ENCODE results near the gene DHRS7B. TPM values are rescaled to one million over a fixed set of nuclear protein-coding genes. Genes with fewer than 3 reads are reported as not detected.
"Not testable (repeated sequence)": the region's sequence is repeated elsewhere in the genome, so short reads cannot be mapped to it uniquely, and the experiment has no call there.

DHRS7B gene
- total RNA-seq, 1 experiment from 2014 or later = 20.8 TPM

DNA sequence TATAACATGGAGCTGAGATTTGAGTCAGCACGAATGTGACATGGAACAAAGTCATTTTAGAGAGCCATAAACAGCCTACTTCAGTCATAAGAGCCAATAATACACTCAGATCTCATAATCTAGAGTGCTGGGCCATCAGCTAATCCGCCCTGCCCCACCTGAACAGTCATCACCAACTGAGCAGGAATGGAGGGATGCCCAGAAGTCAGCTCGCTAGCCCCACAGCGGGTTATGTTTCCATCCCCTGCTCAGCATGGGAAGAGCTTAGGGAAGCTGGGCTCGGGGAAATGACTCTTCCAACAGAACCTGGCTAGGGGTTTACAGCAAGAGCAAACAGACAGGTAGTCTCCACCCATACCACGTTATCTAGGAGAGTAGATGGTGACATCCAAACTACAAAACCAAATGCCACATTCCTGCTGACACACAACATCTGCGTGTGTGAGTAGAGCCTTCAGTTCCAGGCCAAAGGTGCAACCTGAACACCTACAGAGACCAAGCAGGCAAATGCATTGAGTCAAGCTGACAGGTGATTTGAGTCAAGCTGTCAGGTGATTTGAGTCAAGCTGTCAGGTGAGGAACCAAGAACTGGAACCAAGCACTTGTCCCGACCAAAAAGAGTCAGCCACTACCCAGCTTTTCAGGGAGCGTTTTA is 85.2 kb downstream of the DHRS7B start:
- no peak overlapping the region for H3K27ac ChIP-seq

DNA sequence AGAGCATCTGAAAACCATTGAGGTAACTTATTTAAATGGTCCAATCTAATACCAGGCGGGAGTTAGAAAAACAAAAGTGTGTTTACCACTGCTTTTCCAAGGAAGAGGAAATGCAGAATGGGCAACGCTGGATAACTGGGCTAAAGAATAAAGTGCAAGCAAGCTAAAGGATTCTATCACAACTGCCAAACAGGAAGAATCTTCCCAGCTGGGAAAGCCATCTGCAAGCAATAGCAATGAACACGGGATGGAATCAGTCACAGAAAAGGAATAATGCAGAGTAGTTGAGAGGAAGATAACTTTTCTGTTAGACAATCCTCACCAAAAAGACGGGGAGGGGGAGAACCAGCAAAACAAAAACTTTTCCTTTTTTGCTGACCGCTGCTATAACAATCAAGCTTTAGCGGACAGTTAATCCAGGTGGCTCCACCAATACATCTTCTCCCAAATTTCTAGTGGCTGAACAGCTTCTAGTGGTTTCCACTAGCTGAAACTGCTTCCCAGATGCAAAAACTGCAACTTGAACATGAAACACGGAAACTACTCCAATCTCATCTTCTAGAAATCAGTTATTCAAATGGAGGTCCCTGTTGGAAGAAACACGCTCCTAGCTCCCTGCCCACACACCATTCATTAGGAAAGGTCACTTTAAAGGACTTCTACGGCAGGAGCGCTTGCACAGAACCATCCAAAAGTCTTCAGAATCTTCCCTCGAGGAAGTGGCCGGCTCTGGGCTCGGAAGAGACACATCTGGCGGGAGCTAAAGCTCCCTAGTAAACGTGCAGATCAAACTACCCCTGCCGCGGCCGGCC is 86.3 kb downstream of the DHRS7B start:
- Histone ChIP-seq H3K27ac (peak overlapping the region; percentile 91), H3K9me3 (replicated peaks) (no peaks in the 10 kb centered on the region), H3K4me1 (peaks cover 11% of the 10 kb centered on the region), H3K4me3 (peak overlapping the region; percentile 93), H3K36me3 (peaks cover 34% of the 10 kb centered on the region), H3K27me3 (no peaks in the 10 kb centered on the region)
- no peak for DNase-seq

More for the DNA sequence above, 85.2 kb downstream of the DHRS7B start:
- H3K4me3 ChIP-seq = no peak overlapping the region
- peaks cover 45% of the 10 kb centered on the region for H3K36me3 ChIP-seq
- H3K9me3 ChIP-seq (replicated peaks) = no peaks in the 10 kb centered on the region
- DNase-seq = no peak
- H3K4me1 ChIP-seq = peaks cover 11% of the 10 kb centered on the region
- H3K27me3 ChIP-seq = no peaks in the 10 kb centered on the region

DNA sequence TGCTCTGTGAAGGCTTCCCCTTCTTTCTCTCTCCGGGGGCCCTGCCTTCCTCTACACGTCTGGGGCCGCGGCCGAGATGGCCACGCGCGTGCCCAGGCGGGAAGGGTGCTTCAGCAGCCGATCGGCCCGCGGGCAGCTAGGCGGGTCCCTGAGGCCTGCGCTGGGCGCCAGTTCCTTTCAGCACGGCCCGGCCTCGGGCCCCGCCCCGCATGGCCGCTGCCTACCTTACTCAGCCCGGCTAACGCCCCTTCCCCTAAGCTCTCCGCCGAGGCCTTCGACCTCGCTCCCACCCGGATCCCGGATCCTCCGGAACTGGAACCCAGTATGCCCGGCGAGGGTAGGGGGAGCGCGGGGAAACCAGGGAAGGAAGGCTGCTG is 86.9 kb downstream of the DHRS7B start:
- DNase-seq = peak; percentile 83 to 84
- Histone ChIP-seq H3K4me3 (peak overlapping the region; percentile 93), H3K4me1 (peaks cover 11% of the 10 kb centered on the region), H3K9me3 (replicated peaks) (no peaks in the 10 kb centered on the region), H3K27me3 (no peaks in the 10 kb centered on the region), H3K27ac (peak overlapping the region; percentile 91), H3K36me3 (peaks cover 28% of the 10 kb centered on the region)

DNA sequence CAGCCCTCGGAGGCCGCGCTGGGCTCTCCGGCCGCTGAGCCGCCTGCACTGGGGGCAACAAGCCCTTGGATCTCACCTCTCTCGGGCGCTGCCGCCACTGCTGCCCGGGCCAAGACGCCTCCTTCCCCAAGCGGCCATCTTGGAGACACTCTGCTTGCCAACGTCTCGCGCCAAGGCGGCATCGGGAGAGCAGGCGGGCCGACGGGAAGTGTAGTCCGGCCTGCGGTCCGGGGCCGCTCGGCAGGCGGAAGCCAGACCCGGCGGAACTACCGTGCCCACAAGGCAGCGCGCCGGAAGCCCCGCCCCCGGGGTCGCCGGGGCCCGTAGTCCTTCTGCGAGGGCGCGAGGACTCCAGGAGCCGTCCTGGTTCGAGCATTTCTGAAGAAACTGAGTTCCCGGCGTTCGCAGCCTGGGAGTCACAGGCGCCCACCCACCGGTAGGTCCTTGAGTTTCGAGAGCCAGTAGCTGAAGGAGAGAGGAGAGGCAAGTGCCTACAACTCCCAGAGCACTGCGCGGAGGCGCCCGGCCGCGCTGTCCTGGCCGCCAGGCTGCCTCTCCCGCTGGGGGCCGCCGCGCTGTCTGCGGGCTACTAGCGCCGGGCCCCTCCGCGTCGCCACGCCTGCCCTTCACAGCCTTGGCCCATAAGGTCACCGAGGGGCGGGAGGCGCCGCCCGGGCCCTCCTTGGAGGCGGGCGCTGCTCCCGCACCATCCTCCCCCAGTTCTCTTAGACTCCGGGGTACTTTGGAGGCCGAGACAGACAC is 87.4 kb downstream of the DHRS7B start, which contains the start of gene TMEM11:
TMEM11 (minus strand) TSS at position 147 of the 762 bp plus-strand sequence; CDS start at position 138, 9 bp downstream.
- DNase-seq = peak; percentile 100
- H3K4me1 ChIP-seq = peaks cover 11% of the 10 kb centered on the region

DNA sequence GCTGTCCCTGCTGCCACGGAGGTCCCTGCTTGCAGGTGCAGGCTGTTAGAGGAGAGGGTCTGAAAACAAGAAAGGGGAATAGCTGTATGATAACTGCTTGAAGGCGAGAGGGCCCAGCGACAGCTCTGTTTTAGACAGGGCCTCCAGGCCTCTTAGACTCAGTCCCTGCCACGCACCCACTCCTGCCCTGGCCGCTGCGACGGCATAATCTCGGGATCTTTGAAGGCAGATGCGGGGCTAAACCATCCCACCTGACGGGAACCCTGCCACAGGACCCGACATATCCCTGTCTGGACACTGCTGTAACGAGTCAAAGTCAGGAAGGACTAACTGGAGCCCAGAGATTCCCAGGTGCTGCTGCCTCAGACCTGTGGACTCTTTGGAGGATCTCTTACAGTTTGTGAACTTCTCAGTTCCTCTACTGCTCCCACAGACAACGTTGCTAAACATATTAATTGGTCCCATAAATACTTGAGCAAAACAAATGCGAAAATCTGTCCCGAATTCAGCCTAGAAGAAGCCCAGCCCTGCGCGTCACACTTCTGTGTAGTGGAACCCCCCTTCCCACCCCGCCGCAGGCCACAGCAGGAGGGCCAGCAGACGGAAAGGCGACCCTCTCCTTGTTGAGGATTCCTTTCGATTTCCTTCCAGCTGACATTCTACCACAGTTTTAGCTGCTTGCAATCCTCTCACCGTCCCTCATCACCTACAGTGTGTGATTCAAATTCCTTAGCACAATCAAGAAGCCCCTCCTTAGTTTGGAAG is 88.2 kb downstream of the DHRS7B start:
- peak overlapping the region; percentile 91 for H3K27ac ChIP-seq
- peaks cover 16% of the 10 kb centered on the region for H3K36me3 ChIP-seq
- peaks cover 11% of the 10 kb centered on the region for H3K4me1 ChIP-seq
- H3K9me3 ChIP-seq (replicated peaks) = no peaks in the 10 kb centered on the region
- H3K4me3 ChIP-seq = peak overlapping the region; percentile 93
- no peaks in the 10 kb centered on the region for H3K27me3 ChIP-seq
- peak; percentile 49 to 56 for DNase-seq

More for the DNA sequence above, 87.4 kb downstream of the DHRS7B start, which contains the start of gene TMEM11:
- Histone ChIP-seq H3K27me3 (no peaks in the 10 kb centered on the region), H3K36me3 (peaks cover 22% of the 10 kb centered on the region), H3K9me3 (replicated peaks) (no peaks in the 10 kb centered on the region), H3K4me3 (peak within 1 kb of the TSS; percentile 93), H3K27ac (peak within 1 kb of the TSS; percentile 91)

DNA sequence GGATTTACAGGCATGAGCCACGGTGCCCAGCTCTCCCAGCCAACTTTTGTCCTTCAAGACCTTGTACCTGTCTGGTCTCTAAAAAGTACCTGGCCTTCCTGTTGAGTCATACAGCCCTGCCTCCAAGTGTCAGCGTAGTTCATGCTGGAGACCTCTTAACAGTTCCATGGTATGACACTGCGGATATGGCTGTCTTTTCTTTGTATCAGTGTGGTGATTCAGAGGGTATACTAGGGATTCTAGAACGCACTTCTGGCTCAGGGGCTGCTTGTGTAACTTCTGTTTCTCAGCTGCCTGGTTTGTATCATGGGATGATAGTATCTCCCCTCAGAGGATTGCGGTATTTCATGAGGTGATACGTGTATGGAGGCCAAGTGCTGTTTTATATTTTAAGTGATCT is 89.2 kb downstream of the DHRS7B start:
- Histone ChIP-seq H3K4me1 (peaks cover 11% of the 10 kb centered on the region), H3K27me3 (no peaks in the 10 kb centered on the region), H3K9me3 (replicated peaks) (no peaks in the 10 kb centered on the region; the same call in 1 of the 2 replicates), H3K36me3 (peaks cover 15% of the 10 kb centered on the region), H3K4me3 (no peak overlapping the region), H3K27ac (no peak overlapping the region)
- no peak for DNase-seq

DNA sequence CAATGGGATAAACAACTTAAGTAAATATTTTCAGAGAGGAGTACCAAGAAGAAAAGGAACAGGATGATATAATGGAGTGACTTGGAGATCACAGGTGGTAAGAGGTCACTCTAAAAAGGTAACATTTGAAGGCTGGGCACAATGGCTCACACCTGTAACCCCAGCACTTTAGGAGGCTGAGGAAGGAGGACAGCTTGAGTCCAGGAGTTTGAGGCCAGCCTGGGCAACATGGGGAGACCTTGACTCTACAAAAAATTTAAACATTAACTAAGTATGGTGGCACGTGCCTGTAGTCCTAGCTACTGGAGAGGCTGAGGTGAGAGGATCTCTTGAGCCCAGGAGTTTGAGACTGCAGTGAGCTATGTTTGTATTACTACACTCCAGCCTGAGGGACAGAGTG is 90.6 kb downstream of the DHRS7B start:
- peaks cover 8% of the 10 kb centered on the region for H3K4me1 ChIP-seq
- H3K27ac ChIP-seq = no peak overlapping the region
- no peaks in the 10 kb centered on the region for H3K27me3 ChIP-seq
- H3K36me3 ChIP-seq = peaks cover 23% of the 10 kb centered on the region
- H3K4me3 ChIP-seq = no peak overlapping the region
- no peak for DNase-seq
- no peaks in the 10 kb centered on the region; the same call in 1 of the 2 replicates for H3K9me3 ChIP-seq (replicated peaks)

DNA sequence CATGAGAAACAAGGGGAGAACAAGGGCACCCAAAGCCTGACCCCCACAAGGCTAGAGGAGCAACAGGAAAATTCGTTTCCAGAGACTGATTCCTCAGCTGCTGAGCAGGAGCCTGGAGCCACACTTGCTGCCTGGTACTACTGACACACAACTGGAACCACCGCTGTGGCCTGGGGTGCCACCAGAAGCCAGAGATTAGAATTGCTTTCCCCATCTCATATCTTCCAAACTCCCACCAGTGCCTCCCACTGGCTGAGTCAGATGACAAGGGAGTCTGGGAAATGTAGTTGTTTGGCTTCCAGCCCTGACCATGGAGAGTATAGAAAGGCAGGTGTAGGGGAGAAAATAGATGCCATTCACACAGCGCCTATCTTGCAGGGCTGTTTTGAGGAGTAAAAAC is 91.3 kb downstream of the DHRS7B start:
- peak in 1 of 2 experiments; percentile 65 for DNase-seq
- peaks cover 26% of the 10 kb centered on the region for H3K36me3 ChIP-seq
- no peaks in the 10 kb centered on the region; the same call in 1 of the 2 replicates for H3K9me3 ChIP-seq (replicated peaks)
- H3K27ac ChIP-seq = no peak overlapping the region
- no peak overlapping the region for H3K4me3 ChIP-seq
- H3K27me3 ChIP-seq = no peaks in the 10 kb centered on the region
- peaks cover 2% of the 10 kb centered on the region for H3K4me1 ChIP-seq

DNA sequence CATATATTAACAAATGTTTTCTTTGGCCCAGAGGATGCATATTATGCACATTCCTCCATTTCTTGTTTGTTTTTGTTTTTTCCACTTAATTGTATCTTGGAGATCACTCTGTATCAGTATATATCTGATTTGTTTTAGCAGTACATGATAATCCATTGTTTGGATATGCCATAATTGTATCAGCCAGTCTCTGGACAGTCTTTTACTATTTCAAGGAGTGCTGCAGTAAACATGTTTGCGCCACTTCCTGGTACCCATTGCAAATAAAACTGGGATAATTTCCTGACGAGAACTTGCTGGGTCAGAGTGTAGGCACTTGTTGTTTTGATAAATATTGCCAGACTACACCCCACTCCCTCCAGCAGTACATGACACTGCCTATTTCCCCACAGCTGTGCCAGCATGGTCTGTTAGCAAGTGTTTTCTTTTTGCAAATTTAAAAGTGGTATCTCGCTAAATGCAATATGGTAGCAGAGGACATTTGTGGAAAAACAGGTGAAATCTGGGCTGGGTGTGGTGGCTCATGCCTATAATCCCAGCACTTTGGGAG is 92.1 kb downstream of the DHRS7B start:
- Histone ChIP-seq H3K27ac (no peak overlapping the region), H3K4me3 (no peak overlapping the region), H3K4me1 (peaks cover 2% of the 10 kb centered on the region; the same call in 1 of the 2 replicates), H3K27me3 (no peaks in the 10 kb centered on the region), H3K9me3 (replicated peaks) (no peaks in the 10 kb centered on the region; the same call in 1 of the 2 replicates), H3K36me3 (peaks cover 26% of the 10 kb centered on the region)
- no peak for DNase-seq

DNA sequence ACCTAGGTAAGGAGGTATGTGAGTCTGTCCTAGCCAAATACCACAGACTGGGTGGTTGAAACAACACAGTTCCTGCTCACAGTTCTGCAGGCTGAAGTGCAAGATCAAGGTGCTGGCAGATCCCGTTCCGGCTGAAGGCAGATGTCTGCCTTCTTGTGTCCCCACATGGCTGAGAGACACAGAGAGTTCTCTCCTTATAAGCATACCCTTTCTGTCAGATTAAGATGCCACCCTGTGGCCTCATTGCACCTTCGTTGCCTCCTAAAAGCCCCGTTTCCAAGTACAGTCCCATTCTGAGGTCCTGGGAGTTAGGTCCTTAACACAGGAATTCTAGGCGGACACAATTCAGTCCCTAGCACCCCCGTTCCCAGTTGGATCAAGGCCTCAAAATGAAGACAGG is 96.3 kb downstream of the DHRS7B start:
- no peaks in the 10 kb centered on the region; the same call in 1 of the 2 replicates for H3K9me3 ChIP-seq (replicated peaks)
- no peaks in the 10 kb centered on the region for H3K4me1 ChIP-seq
- DNase-seq = no peak
- no peaks in the 10 kb centered on the region for H3K27me3 ChIP-seq
- H3K4me3 ChIP-seq = no peak overlapping the region
- no peak overlapping the region for H3K27ac ChIP-seq
- peaks cover 26% of the 10 kb centered on the region for H3K36me3 ChIP-seq

DNA sequence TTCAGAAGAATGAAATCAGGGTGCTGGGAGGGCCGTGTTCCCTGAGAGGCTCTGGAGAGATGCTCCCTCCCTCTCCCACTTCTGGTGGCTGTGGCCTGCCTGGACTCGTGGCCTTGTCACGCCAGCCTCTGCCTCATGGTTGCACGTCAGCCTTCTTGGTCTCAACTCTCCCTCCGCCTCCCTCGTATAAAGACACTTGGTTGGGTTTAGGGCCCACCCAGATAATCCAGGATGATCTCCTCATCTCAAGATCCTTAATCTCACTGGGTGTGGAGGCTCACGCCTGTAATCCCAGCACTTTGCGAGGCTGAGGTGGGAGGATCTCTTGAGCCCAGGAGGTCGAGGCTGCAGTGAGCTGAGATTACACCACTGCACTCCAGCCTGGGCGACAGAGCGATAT is 100.5 kb downstream of the DHRS7B start:
- H3K27me3 ChIP-seq; H3K4me3 ChIP-seq; H3K4me1 ChIP-seq; DNase-seq; H3K9me3 ChIP-seq (replicated peaks); H3K36me3 ChIP-seq; H3K27ac ChIP-seq: not testable (repeated sequence)

DNA sequence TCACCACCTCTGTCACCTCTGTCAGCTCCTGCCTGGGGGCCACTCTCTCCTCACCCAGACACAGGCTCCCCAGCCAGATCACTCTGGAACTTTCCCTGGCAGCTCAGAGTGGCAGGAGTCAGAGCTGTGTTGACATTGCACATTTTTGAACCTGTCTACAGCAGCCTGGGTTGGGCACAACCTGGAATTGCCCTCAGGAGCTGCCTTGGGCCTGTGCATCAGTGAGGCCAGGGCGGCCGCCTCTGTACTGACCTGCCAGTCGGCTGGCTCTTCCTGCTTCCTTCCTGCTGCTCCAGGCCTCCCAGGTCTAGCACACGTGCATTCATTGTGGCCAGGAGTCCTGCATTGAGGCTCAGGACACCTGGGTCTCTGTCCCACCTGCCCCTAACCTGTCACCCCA is 101.3 kb downstream of the DHRS7B start:
- peaks cover 7% of the 10 kb centered on the region; the same call in 1 of the 2 replicates for H3K9me3 ChIP-seq (replicated peaks)

DNA sequence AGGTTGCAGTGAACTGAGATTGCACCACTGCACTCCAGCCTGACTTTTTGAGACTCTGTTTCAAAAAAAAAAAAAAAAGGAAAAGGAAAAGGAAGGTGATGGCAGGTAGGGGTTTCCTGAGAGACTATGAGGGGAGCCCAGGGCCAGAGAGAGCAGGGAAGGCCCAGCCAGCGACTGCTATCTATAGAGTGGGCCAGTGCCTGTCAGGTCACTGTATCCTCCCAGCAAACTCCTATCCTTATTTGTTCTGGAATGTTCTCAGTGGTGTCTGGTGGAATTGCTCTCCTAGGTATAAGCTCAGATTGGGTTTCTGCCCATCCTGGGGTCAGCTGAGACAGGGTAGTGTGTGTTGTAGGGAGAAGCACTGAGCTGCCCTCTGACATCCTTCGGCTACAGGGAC is 102.1 kb downstream of the DHRS7B start:
- Histone ChIP-seq H3K4me1 (no peaks in the 10 kb centered on the region), H3K27me3 (no peaks in the 10 kb centered on the region), H3K36me3 (no peaks in the 10 kb centered on the region), H3K27ac (no peak overlapping the region), H3K4me3 (no peak overlapping the region), H3K9me3 (replicated peaks) (peaks cover 7% of the 10 kb centered on the region; the same call in 1 of the 2 replicates)
- no peak for DNase-seq

More for the DNA sequence above, 101.3 kb downstream of the DHRS7B start:
- Histone ChIP-seq H3K27ac (no peak overlapping the region), H3K4me3 (no peak overlapping the region), H3K4me1 (no peaks in the 10 kb centered on the region), H3K27me3 (no peaks in the 10 kb centered on the region), H3K36me3 (no peaks in the 10 kb centered on the region)
- DNase-seq = no peak

DNA sequence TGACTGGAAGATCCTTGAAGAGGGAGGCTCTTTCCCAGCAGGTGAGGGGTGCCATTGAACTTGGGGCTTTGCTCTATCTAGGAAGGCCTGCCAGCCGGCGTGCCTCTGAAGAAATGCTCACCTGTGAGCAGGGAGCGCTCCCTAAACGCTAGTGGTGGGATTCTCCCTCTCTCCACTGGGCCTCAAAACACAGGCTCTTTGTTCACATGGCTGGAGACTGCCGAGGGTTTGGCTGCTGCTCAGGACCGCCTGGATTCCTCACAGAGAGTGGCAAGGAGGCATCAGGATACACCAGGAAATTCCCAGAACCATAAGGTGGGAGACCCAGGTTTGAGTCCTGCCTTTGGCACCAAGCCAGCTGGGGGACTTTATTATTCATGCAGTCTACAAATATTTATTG is 104.8 kb downstream of the DHRS7B start:
- Histone ChIP-seq H3K4me3 (no peak overlapping the region), H3K27me3 (no peaks in the 10 kb centered on the region), H3K4me1 (no peaks in the 10 kb centered on the region), H3K9me3 (replicated peaks) (peaks cover 7% of the 10 kb centered on the region; the same call in 1 of the 2 replicates), H3K27ac (no peak overlapping the region), H3K36me3 (no peaks in the 10 kb centered on the region)
- no peak for DNase-seq

All from SJCRH30 (cell line).